ENCODE results near the gene RELN. TPM values are rescaled to one million over a fixed set of nuclear protein-coding genes. Genes with fewer than 3 reads are reported as not detected.

The RELN gene
- total RNA-seq, 2 donors from 2014 or later = 6.9 to 8.0 TPM

- DNase-seq (ENCODE audit: low spot score) = no peak
- H3K36me3 ChIP-seq = no peaks in the 10 kb centered on the region
- H3K4me1 ChIP-seq = no peaks in the 10 kb centered on the region
- H3K27me3 ChIP-seq = no peaks in the 10 kb centered on the region
- no peaks in the 10 kb centered on the region for H3K9me3 ChIP-seq
- no peak overlapping the region for H3K27ac ChIP-seq
- H3K4me3 ChIP-seq = no peak overlapping the region
- TF ChIP-seq CTCF (IDR thresholded peaks at IDR 0.05) = no peak
Measured at GRCh38 chr7:103680161-103681144, 309.0 kb downstream of the RELN start.

DNA sequence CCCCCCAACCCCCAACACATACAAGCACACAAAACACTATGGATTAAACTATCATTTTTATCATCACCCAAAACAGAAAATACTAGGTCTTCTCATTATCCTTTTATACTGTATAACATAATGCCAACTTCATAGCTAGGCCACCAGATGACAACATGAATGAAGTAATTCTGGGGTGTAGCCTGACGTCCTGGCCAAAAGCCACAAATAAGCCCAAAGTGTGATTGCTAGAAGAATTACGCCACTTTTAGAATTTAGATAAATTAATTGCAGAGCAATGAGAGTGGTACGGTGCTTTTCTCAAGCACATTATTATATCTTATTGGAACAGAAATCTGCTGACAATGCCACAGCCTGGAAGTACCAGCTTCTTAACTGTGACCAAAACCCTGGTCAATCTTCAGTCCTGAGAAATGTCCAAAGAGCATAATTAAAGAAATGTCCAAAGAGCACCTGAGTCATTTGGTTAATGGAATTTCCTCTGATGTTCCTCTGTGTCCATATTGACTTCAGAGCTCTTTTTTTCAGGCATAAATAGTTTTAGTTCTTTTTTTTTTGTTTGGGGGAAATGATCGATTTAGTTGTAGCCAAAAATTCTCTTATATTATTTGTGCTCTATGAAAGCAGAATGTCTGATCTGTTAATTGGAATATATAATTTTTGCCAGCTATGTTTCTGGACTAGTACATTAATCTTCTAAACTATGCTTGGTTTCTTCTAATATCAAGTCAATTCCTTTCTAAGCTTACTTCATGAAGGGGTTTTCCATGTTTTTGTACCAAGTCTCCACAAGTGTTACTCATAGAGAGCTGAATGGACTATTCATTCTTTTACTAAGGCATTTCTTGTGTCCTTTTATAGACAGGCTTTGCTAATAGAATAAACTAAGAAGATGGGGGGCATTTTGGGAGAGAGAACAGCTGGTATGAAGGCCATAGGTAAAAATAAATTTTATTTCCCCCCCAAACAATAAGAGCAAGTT is 310.0 kb downstream of the RELN start:
- no peak for TF ChIP-seq CTCF (IDR thresholded peaks at IDR 0.05)
- Histone ChIP-seq H3K36me3 (no peaks in the 10 kb centered on the region), H3K9me3 (no peaks in the 10 kb centered on the region), H3K4me1 (no peaks in the 10 kb centered on the region), H3K27me3 (no peaks in the 10 kb centered on the region), H3K27ac (no peak overlapping the region), H3K4me3 (no peak overlapping the region)
- no peak for DNase-seq (ENCODE audit: low spot score)

DNA sequence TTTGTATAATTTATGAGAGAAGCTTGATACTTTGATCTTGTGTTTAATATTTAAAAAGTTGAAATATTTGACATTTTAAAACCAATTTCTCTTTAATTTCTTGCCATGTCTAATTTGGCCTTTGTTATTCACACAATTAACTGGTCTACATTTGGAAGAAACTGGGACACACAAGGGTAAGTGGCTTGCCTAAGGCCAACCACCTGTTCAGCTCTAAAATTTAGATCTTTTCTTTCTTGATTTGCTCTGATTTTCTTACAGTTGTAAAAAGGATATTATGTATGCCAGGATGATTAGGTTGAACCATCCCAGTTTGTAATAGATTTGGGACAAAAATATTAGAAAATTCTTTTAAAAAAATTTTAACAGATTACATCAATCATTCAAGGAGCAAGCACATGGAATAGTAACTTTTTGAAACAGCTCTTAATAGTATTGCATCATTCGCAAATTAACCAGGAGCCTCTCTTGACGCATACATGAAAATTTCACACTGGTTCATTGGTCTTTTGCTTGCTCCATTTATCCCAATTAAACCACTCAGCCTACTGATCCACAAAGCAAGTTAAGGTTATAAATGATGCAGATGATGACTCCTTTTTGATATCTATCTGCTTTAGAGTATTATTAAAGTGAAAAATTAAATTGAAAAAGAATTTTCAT is 321.0 kb downstream of the RELN start:
- Histone ChIP-seq H3K4me1 (no peaks in the 10 kb centered on the region), H3K27me3 (no peaks in the 10 kb centered on the region), H3K9me3 (no peaks in the 10 kb centered on the region), H3K27ac (no peak overlapping the region), H3K36me3 (no peaks in the 10 kb centered on the region), H3K4me3 (no peak overlapping the region)
- TF ChIP-seq CTCF (IDR thresholded peaks at IDR 0.05) = no peak
- DNase-seq (ENCODE audit: low spot score) = no peak

DNA sequence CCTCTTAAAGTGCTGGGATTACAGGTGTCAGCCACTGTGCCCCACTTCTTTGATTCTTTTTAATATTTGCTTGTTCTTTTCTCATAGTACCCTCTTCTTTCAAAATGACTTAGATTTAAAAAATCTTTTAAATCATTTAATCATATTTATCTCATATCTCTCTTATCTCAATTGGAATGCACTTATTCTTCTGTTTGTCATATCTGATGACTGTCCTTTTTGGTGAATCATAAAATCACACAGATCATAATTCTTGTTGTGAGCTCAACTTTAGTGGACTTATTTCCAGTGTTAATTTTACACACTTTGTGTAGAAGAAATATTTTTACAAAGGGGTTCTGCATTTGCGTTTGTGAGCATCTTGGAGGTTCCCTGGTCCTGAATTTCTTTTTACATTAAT is 323.1 kb downstream of the RELN start:
- no peaks in the 10 kb centered on the region for H3K27me3 ChIP-seq
- TF ChIP-seq CTCF (IDR thresholded peaks at IDR 0.05) = no peak
- no peaks in the 10 kb centered on the region for H3K9me3 ChIP-seq
- no peaks in the 10 kb centered on the region for H3K4me1 ChIP-seq
- DNase-seq (ENCODE audit: low spot score) = no peak
- H3K4me3 ChIP-seq = no peak overlapping the region
- H3K36me3 ChIP-seq = no peaks in the 10 kb centered on the region
- no peak overlapping the region for H3K27ac ChIP-seq

DNA sequence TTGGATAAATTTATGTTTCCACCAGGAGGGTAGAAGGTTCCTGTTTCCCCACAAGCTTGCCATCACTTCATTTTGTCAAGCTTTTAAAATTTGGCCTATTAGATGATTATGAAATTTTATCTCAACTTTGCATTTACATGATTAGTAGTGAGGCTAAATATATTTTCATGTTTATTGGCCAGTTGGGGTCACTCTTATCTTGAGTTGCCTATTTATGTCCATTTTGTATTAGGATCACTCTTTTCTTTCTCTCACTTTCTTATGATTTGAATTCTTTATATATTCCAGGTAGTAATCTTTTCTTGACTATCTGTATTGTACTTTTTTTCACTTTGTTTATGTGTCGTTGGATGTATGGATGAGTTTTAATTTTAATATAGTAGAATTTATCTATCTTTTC is 324.9 kb downstream of the RELN start:
- DNase-seq (ENCODE audit: low spot score) = no peak
- Histone ChIP-seq H3K36me3 (no peaks in the 10 kb centered on the region), H3K9me3 (no peaks in the 10 kb centered on the region), H3K4me3 (no peak overlapping the region), H3K27me3 (no peaks in the 10 kb centered on the region), H3K4me1 (no peaks in the 10 kb centered on the region), H3K27ac (no peak overlapping the region)
- no peak for TF ChIP-seq CTCF (IDR thresholded peaks at IDR 0.05)
